Measurements from ENCODE around the gene SRPK2. TPM values are rescaled to one million over a fixed set of nuclear protein-coding genes. Genes with fewer than 3 reads are reported as not detected.

Gene SRPK2
- total RNA-seq, 1 donor from 2014 or later, result 26.7 TPM

DNA sequence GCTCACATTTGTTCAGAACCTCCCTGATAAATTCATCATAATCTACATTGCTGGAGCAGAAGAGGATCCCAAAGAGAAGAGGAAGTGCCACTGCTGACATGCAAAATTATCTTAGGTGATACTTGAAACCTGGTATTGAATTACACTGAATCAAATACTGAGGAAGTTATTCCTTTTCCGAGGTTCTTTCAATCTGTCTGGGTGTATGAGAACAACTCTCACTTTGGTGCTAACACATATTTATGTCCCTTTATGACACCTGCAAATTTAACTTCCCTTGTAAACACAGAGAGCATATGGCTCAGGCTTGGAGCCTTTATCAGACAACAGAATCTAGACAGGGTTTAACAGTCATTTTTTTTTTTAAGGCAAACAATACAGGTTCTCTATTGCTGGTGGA lies 131.4 kb downstream of the SRPK2 start:
- TF ChIP-seq, protein P1, sequence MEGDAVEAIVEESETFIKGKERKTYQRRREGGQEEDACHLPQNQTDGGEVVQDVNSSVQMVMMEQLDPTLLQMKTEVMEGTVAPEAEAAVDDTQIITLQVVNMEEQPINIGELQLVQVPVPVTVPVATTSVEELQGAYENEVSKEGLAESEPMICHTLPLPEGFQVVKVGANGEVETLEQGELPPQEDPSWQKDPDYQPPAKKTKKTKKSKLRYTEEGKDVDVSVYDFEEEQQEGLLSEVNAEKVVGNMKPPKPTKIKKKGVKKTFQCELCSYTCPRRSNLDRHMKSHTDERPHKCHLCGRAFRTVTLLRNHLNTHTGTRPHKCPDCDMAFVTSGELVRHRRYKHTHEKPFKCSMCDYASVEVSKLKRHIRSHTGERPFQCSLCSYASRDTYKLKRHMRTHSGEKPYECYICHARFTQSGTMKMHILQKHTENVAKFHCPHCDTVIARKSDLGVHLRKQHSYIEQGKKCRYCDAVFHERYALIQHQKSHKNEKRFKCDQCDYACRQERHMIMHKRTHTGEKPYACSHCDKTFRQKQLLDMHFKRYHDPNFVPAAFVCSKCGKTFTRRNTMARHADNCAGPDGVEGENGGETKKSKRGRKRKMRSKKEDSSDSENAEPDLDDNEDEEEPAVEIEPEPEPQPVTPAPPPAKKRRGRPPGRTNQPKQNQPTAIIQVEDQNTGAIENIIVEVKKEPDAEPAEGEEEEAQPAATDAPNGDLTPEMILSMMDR (conservative IDR thresholded peaks at IDR 0.05; ENCODE audit: low read depth, low read length), result no peak
- no peak overlapping the region for H3K4me3 ChIP-seq (ENCODE audit: low read depth, low read length)
- no peak for DNase-seq (ENCODE audit: low read depth)

DNA sequence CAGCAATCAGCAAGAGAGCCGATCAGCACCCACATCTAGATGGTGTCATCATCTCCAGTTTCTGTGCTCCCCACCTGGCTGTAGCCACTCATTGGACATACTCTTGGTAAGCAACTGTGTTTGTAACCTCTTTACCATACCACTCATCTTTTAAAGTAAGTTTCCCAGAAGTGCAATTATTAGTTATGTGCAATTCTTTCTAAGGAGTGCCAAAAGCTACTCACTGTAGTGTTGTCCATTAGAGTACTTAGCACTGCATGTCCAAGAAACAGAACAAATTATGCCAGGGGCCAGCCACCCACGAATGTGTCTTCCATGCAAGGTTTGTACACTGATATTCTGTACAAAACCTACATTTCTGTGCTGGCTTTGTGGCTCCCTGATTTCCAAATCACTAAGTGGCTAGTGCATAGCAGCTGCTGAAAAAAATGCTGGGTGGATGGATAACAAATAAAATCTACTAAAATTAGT lies 131.9 kb downstream of the SRPK2 start:
- TF ChIP-seq, protein P1 (conservative IDR thresholded peaks at IDR 0.05; ENCODE audit: low read depth, low read length), result no peak
- no peak for DNase-seq (ENCODE audit: low read depth)
- no peak overlapping the region for H3K4me3 ChIP-seq (ENCODE audit: low read depth, low read length)

DNA sequence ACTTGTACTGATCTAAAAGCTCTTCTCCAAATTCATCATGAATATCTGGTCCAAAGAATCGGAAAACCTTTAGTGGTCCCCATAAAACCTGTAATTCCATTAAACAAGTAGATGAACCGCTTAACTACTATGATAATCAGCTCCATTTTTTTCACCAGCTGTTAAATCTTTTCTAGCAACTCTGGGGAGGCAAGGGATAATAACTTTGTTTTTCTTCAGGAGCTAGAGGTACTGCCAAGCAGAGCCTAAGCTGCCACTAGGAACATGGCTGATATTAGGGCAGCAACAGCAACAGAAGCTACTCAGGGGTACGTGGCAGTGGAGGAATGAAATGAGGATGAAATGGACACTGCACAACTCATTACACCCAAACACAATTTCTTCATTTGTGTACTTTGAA lies 138.0 kb downstream of the SRPK2 start:
- DNase-seq (ENCODE audit: low read depth), result no peak
- TF ChIP-seq, protein P1 (conservative IDR thresholded peaks at IDR 0.05; ENCODE audit: low read depth, low read length), result no peak
- H3K4me3 ChIP-seq (ENCODE audit: low read depth, low read length), result no peak overlapping the region

DNA sequence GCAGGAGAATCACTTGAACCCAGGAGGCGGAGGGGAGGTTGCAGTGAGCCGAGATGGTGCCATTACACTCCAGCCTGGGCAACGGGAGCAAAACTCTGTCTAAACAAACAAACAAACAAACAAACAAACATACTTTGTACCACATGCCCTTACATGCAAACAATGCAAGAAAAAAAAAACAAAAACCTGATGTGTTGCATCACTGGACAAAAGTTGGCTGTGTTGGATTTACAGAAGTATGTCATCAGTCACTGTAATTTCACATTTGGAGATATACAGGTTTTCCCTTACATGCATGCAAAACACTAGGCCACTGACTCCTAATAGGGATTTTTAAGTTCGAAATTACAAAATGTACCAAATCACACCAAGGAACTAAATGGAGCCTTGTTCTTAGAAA lies 138.5 kb downstream of the SRPK2 start:
- no peak overlapping the region for H3K4me3 ChIP-seq (ENCODE audit: low read depth, low read length)
- TF ChIP-seq, protein P1 (conservative IDR thresholded peaks at IDR 0.05; ENCODE audit: low read depth, low read length), result no peak
- DNase-seq (ENCODE audit: low read depth), result no peak

DNA sequence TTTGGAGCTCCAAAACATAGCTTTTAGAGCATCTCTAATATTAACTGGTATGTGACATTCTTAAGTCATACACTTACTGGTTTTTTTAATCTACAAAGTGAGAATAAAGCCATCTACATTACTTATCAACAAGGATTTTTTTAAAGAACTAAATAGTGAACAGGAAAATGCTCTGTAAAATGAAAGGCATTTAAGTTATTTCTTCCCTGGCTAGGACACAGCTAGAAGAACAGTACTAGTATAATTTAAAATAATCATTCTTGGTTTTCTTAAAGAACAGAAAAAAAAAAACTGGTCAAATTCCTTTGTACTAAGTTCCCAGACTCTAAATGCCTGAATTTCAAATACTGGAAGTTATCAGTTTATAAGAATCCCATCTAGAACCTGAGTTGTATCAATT lies 139.5 kb downstream of the SRPK2 start:
- TF ChIP-seq, protein P1 (conservative IDR thresholded peaks at IDR 0.05; ENCODE audit: low read depth, low read length), result no peak
- no peak overlapping the region for H3K4me3 ChIP-seq (ENCODE audit: low read depth, low read length)
- no peak for DNase-seq (ENCODE audit: low read depth)

DNA sequence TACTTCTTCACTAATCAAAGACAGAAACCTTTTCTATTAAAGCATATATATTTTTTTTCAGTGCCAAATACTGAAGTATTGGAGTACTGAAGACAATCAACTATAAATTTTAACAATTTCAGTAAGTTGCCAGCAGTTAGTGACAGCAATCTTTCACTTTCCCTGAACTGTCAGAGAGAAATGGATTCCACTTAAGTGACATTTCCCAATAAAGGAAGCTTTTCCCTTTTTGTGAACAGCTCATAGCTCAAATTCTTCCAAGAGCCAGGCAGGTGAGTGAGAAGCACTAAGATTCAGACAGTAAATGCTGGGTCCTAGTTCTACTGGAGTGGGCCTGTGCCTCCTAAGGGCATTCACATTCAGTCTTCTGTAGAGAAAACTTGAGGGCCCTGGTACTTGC lies 142.0 kb downstream of the SRPK2 start:
- no peak overlapping the region for H3K4me3 ChIP-seq (ENCODE audit: low read depth, low read length)
- no peak for DNase-seq (ENCODE audit: low read depth)
- TF ChIP-seq, protein P1 (conservative IDR thresholded peaks at IDR 0.05; ENCODE audit: low read depth, low read length), result no peak

DNA sequence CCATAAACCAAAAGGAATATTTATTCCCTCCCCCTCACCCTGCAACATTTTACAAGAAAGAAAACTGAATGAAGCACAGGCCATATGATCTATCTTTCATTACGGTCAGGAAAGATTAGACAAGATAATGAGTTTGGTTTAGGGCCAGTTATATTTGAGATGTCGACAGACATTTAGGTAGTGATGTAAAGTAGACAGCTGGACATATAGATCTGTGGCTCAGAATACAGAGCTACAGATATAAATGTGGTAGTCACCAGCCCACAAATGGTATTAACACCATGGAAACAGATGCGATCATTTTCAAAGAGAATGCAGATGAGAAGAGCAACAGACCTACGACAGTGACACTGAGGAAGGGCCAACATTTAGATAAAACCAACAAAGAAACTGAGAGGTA lies 142.5 kb downstream of the SRPK2 start:
- H3K4me3 ChIP-seq (ENCODE audit: low read depth, low read length), result no peak overlapping the region
- TF ChIP-seq, protein P1 (conservative IDR thresholded peaks at IDR 0.05; ENCODE audit: low read depth, low read length), result no peak
- no peak for DNase-seq (ENCODE audit: low read depth)

Data from epithelial cell of proximal tubule (primary cell).